Activated naive CD4-positive, alpha-beta T cell treated with anti-CD3 and anti-CD28 coated beads, Interleukin-2, amount 50 U/mL, for 72 hours (primary cell): Measurements from ENCODE around the gene KIF26B. TPM values are rescaled to one million over a fixed set of nuclear protein-coding genes. Genes with fewer than 3 reads are reported as not detected.
"Not testable (repeated sequence)": the region's sequence is repeated elsewhere in the genome, so short reads cannot be mapped to it uniquely, and the experiment has no call there.

Source experiments
- ATAC-seq, 2 donors: fragments of 150-1000 bp; cut with Tn5 transposase; 2 replicates each; pipeline ENCODE4 v1.10.0; 2021; ENCODE audit warnings: mild to moderate bottlenecking in 2 of 2, moderate library complexity in 2 of 2
- DNase-seq, 2 donors: peaks; one replicate each; pipeline ENCODE4 v3.0.0; 2021 to 2022; ENCODE audit warnings: low spot score in 2 of 2
- H3K27ac Mint-ChIP-seq, 2 donors: one replicate each; pipeline ENCODE4 v1.8.0; 2022; ENCODE audit warnings: mild to moderate bottlenecking in 2 of 2, mixed read lengths in 2 of 2
- H3K36me3 Mint-ChIP-seq, 2 donors: one replicate each; pipeline ENCODE4 v1.8.0; 2022; ENCODE audit warnings: mixed read lengths in 2 of 2
- H3K9me3 Mint-ChIP-seq, 2 donors: one replicate each; pipeline ENCODE4 v1.8.0; 2022; ENCODE audit warnings: mixed read lengths in 2 of 2
- total RNA-seq, 2 donors: library from RNA; stranded (reverse); gene quantifications; one replicate each; pipeline ENCODE4 v1.2.3, GENCODE V29; 2022

The KIF26B gene
- total RNA-seq, 2 donors from 2014 or later, result 0.16 to 0.25 TPM

GRCh38 chr1:245380790-245381535 is 226.2 kb downstream of the KIF26B start:
- no peak for ATAC-seq
- no peak overlapping the region for H3K27ac Mint-ChIP-seq
- DNase-seq, result no peak
- no peaks in the 10 kb centered on the region for H3K36me3 Mint-ChIP-seq
- H3K9me3 Mint-ChIP-seq, result no peaks in the 10 kb centered on the region

- H3K27ac Mint-ChIP-seq, result no peak overlapping the region
- no peaks in the 10 kb centered on the region for H3K36me3 Mint-ChIP-seq
- H3K9me3 Mint-ChIP-seq, result no peaks in the 10 kb centered on the region
- DNase-seq (no peak), ATAC-seq (no peak)
Observed at GRCh38 chr1:245382981-245383380, 228.2 kb downstream of the KIF26B start.

DNA sequence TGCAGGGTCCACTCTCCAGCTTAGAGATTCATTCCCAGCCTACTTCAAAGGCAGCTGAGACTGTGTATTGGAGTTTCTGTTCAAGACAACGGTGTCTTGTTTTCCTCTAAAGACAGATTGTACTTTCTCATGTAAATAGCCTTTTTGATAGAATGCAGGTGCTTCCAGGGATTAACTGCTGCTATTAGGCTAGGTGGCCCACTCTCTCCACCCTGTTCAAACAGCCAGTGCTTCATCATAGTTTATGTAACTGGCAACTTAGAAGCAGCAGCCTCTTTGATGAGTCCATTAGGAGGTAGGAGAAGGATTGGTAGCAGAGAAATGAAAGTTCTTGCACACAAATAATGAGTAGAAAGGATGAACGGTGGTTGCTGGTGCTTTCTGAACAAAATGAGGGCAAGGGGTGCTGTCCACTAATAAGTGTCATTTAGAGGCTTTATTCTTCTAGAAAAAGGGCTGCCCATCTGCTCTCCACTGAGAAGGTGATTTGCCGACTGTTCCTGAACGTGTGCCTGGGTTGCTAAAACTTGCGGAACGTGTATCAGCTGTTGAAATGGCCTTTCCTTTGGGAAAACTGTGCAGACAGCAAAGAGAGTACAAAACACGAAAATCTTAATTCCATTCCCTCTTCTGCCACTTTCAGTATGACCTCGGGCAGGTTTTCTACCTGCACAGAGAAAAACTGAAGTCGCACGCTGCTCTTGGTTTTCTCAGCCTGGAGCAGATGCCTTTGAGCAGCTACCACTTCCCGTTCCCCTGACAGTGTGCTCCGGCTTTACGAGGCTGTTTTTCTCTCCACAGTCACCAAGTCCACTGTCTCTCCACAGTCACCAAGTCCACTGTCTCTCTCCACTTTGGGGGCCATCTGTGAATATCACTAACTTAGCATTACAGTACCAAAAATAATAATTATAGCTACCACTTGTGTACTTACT is 228.9 kb downstream of the KIF26B start:
- no peak overlapping the region for H3K27ac Mint-ChIP-seq
- H3K9me3 Mint-ChIP-seq, result no peaks in the 10 kb centered on the region
- DNase-seq (no peak), ATAC-seq (no peak)
- H3K36me3 Mint-ChIP-seq, result no peaks in the 10 kb centered on the region

DNA sequence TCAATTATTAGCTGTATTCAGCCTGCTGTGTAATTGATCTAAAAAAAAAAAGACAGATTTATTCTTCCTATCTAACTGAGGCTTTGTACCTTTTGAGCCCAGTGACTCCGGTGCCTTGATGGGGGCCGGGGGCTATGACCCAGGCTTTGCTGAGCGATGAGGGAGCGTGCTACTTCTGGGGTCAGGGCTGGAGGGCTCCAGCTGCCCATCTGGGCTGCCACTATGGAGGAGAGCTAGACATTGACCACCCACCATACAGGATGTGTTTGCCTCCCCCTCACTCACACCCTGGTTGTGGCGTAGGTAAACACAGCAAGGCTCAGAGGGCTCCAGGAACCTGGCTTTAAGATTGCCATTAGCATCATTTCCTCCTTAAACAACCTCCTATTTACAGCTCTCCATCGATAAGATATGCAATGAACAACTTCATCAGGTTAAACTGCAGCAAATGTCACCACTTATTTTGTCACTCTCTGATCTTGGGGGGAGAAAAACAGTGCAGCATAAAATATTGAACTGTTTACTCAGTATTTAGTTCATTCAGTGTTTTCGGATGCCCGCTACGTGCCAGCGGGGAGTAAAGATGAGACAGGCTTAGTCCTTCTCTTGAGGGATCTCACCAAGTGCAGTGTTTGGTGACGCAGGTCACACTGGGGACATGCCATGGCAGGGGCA is 231.6 kb downstream of the KIF26B start:
- ATAC-seq (no peak), DNase-seq (no peak)
- Mint-ChIP-seq H3K9me3 (no peaks in the 10 kb centered on the region), H3K27ac (no peak overlapping the region), H3K36me3 (no peaks in the 10 kb centered on the region)

DNA sequence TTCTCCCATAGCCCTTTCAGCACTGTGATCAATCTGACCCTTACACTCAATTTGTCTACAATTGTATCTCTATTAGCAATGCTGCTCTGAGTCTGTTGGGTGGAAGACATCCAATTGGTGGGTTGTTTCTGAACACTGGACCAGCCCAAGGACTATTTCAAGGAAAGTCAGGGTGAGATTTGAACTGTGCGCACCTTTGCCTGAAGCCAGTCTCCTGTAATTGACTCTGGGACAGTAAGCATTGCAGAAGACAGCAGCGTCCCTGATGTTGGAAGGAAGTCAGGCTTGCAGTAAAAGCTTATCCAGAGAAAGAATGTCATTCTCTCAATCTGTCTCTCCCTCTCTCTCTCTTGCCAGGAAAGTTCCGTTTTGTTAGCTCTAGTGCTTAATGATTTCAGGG is 233.9 kb downstream of the KIF26B start:
- H3K9me3 Mint-ChIP-seq, result peaks cover 0 to 4% of the 10 kb centered on the region in 2 donors

GRCh38 chr1:245389873-245390272 is 235.1 kb downstream of the KIF26B start:
- Mint-ChIP-seq H3K27ac (no peak overlapping the region), H3K9me3 (peaks cover 0 to 4% of the 10 kb centered on the region in 2 donors), H3K36me3 (peaks cover 0 to 6% of the 10 kb centered on the region in 2 donors)
- no peak for DNase-seq
- ATAC-seq, result no peak

More for the DNA sequence above, 233.9 kb downstream of the KIF26B start:
- Mint-ChIP-seq H3K27ac (no peak overlapping the region), H3K36me3 (peaks cover 0 to 6% of the 10 kb centered on the region in 2 donors)
- ATAC-seq (no peak), DNase-seq (no peak)

- peaks cover 0 to 6% of the 10 kb centered on the region in 2 donors for H3K36me3 Mint-ChIP-seq
- DNase-seq, result no peak
- peaks cover 0 to 4% of the 10 kb centered on the region in 2 donors for H3K9me3 Mint-ChIP-seq
- H3K27ac Mint-ChIP-seq, result no peak overlapping the region
- ATAC-seq, result no peak
Observed at GRCh38 chr1:245390975-245391374, 236.2 kb downstream of the KIF26B start.

- Mint-ChIP-seq H3K36me3 (peaks cover 0 to 6% of the 10 kb centered on the region in 2 donors), H3K27ac (no peak overlapping the region), H3K9me3 (peaks cover 0 to 4% of the 10 kb centered on the region in 2 donors)
- DNase-seq (no peak), ATAC-seq (no peak)
Observed at GRCh38 chr1:245393694-245394093, 238.9 kb downstream of the KIF26B start.

DNA sequence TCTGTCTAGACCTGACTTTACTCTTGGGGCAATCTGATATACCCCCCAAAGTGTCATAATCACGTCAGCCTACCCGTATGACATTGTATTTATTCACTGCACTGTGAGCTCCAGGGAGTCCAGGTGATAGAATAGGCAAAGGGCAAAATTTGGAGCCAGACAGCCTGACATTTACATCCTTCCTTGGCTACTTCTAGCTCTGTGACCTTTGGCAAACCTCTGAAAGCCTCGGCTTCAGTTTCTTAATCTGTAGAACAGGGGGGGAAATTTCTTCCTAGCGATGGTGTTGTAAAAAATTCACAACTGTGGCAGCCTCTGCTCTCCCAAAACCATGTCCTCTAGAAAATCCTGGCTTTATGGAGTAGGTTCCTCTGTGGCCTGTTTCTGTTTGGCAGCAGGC is 240.9 kb downstream of the KIF26B start:
- DNase-seq (no peak), ATAC-seq (no peak)
- peaks cover 0 to 6% of the 10 kb centered on the region in 2 donors for H3K36me3 Mint-ChIP-seq
- H3K27ac Mint-ChIP-seq, result no peak overlapping the region
- peaks cover 0 to 4% of the 10 kb centered on the region in 2 donors for H3K9me3 Mint-ChIP-seq

- peaks cover 0 to 6% of the 10 kb centered on the region in 2 donors for H3K36me3 Mint-ChIP-seq
- H3K27ac Mint-ChIP-seq, result no peak overlapping the region
- no peak for ATAC-seq
- peaks cover 0 to 4% of the 10 kb centered on the region in 2 donors for H3K9me3 Mint-ChIP-seq
- no peak for DNase-seq
Observed at GRCh38 chr1:245396615-245397014, 241.8 kb downstream of the KIF26B start.

- DNase-seq (no peak), ATAC-seq (no peak)
- H3K36me3 Mint-ChIP-seq, result peaks cover 0 to 6% of the 10 kb centered on the region in 2 donors
- peaks cover 0 to 4% of the 10 kb centered on the region in 2 donors for H3K9me3 Mint-ChIP-seq
- no peak overlapping the region for H3K27ac Mint-ChIP-seq
Observed at GRCh38 chr1:245397771-245398170, 243.0 kb downstream of the KIF26B start.

- peaks cover 0 to 5% of the 10 kb centered on the region in 2 donors for H3K36me3 Mint-ChIP-seq
- H3K27ac Mint-ChIP-seq, result no peak overlapping the region
- DNase-seq (no peak), ATAC-seq (no peak)
- peaks cover 0 to 4% of the 10 kb centered on the region in 2 donors for H3K9me3 Mint-ChIP-seq
Observed at GRCh38 chr1:245398180-245398579, 243.4 kb downstream of the KIF26B start.

DNA sequence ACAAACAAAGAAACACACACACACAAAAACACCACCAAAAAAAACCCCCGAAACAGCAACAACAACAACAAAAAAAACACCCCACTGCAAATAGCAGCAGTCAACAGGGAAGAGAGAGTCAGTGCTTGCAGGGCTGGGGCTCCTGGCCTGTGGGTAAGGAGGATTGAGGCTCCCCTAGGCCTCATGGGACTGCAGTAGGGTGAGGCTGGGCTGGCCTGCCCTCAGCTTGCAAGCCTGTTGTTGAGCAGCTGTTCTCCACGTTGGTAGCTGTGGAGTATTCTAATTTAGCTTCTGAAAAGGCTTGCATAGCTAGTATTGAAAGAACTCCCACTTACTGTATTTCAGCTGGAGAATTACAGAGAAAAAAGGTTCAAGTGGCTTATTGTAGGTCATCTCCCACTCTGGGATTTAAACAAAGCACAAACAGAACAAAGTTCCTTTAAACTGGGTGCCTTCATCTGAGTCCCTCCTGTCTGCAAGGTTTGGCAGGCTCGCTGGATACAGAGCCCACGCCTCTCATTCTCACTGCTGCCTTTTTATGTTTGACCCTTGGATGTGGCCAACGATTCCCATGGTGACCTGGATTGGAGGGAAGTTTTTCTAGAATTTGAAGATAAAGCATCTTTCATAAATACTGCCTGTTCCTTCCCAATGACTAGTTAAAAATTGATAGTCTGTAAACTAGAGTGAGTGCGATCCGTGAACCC is 247.2 kb downstream of the KIF26B start:
- H3K36me3 Mint-ChIP-seq, result no peaks in the 10 kb centered on the region
- H3K27ac Mint-ChIP-seq, result no peak overlapping the region
- ATAC-seq (no peak), DNase-seq (no peak)
- H3K9me3 Mint-ChIP-seq, result no peaks in the 10 kb centered on the region

GRCh38 chr1:245402998-245403397 is 248.2 kb downstream of the KIF26B start:
- DNase-seq, H3K27ac Mint-ChIP-seq, H3K9me3 Mint-ChIP-seq, H3K36me3 Mint-ChIP-seq, ATAC-seq: not testable (repeated sequence)

DNA sequence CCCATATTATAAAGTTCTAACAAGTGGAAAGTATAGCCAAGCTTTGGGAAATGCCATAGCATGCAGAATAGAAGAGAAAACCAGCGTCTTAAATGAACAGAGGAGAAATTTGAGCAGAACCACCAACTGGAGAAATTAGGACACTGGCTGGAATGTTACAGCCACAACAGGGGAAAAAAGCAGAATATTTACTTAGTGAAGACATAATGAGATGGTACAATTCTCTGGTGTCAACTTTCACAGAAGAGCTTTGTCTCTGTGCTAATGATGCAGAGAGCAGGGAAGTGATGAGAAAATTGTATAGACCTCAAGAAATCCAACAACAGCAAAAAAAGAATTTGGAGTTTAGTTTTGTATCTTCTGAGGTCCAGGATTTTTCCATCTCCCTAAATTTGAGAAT is 249.7 kb downstream of the KIF26B start:
- H3K36me3 Mint-ChIP-seq, result no peaks in the 10 kb centered on the region
- DNase-seq (no peak), ATAC-seq (no peak)
- H3K27ac Mint-ChIP-seq, result peak overlapping the region in 1 of 2 donors; percentile 7
- no peaks in the 10 kb centered on the region for H3K9me3 Mint-ChIP-seq

GRCh38 chr1:245404952-245405351 is 250.2 kb downstream of the KIF26B start:
- ATAC-seq (no peak), DNase-seq (no peak)
- H3K27ac Mint-ChIP-seq, result no peak overlapping the region
- no peaks in the 10 kb centered on the region for H3K36me3 Mint-ChIP-seq
- H3K9me3 Mint-ChIP-seq, result no peaks in the 10 kb centered on the region
